Stimulated activated CD4-positive, alpha-beta T cell treated with anti-CD3 and anti-CD28 coated beads, Interleukin-1b, Interleukin-23, amount 100 ng/mL, for 24 hours (primary cell): ENCODE results near the gene PAX8.
"Not testable (repeated sequence)": the region's sequence is repeated elsewhere in the genome, so short reads cannot be mapped to it uniquely, and the experiment has no call there.

Source experiments
- DNase-seq, 4 experiments: peaks; one replicate each; pipeline ENCODE4 v3.0.0-alpha.2; 2020; ENCODE audit warnings: low read depth in 4 of 4, low spot score in 1 of 4

PAX8 gene

GRCh38 chr2:113278742-113279139, at the start of gene PAX8:
PAX8 (minus strand) TSS chr2:113278921; CDS start chr2:113278394, 527 bp downstream.
- DNase-seq: no peak

GRCh38 chr2:113328043-113328442, 49.3 kb upstream of the PAX8 start:
- DNase-seq: no peak

GRCh38 chr2:113325161-113325731, 46.5 kb upstream of the PAX8 start:
- DNase-seq: not testable (repeated sequence)

DNA sequence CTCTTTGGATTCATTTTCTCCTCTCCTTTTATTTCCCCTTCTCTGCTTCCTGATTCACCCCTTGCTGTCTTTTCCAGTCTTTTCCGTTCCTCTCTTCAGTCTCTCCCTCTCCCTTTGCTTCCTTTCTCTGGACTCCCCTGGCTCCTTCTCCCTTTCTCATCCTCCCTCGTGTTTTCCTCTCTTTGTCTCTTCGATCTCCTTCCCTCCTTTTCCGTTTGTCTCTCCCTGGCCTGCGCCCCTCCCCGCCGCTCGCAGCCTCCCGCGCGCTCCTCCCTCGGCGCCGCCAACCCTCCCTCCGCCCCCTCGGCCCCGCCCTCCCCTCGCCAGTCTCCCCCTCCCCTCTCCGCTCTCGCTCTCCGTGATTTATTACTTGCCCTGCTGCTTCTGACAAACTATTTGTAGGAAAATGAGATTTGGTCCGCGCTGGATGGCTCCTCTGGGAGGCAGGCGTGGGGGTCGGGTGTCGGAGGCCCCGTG, 46.0 kb upstream of the PAX8 start:
- peak; percentile 2 to 45 (median 25) for DNase-seq

DNA sequence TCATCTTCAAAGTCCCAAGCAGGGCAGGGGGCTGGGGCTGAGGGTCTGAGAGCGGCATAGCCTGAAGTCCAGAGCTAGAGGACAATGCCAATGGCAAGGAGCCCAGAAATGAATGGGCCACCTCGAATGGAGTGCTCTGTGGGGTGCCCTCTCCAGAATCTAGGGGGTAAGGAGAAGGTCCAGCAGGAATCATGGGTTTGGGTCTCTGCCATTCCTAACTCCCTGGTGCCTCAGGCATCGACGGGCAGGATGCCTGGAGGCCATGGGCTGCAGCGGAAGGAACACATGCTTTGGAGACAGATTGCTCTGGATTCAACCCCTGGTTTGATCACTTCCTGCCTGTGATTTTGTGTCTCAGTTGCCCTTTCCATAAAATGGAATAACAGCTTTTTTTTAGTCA, 44.4 kb upstream of the PAX8 start:
- not testable (repeated sequence) for DNase-seq

DNA sequence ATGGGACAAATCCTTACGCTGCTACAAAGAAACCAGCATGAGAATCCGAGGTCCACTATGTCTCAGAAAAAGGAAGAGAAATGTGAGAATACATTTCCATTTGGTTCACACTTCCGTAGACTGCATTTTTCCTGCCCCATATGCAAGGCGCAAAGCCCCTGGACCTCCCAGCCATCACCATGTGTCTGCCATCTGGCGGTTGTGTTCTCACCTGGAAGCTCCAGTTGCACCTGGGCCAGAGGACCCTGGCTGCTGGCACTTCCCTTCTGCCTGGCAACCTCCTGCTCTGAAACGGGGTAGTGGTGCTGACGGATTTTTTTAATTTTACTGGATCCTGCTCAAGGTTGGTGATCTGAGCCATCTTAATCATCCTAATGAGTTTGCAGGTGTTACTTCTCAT, 41.4 kb upstream of the PAX8 start:
- not testable (repeated sequence) for DNase-seq

- not testable (repeated sequence) for DNase-seq
Observed at GRCh38 chr2:113318941-113319340, 40.2 kb upstream of the PAX8 start.

- no peak for DNase-seq
Observed at GRCh38 chr2:113316085-113316484, 37.4 kb upstream of the PAX8 start.

DNA sequence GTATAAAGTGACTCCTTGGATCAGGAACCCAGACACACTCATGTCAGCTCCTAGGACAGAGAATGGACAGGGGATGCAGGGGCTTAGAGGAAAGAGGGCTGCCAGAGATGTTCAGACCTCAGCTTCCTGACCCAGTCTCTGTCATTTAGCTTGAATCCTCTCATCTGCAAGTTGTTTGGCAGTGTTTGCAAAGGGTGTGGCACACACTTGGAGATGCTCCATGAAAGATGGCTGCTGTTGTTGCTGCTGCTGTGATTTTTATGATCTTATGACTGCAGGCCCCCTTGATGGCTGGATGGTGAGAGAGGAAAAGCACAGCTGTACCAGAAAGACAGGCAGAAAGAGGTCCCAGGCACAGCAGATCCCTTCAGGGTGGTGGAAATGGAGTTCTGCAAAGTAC, 35.9 kb upstream of the PAX8 start:
- not testable (repeated sequence) for DNase-seq

GRCh38 chr2:113314176-113314575, 35.5 kb upstream of the PAX8 start:
- not testable (repeated sequence) for DNase-seq

DNA sequence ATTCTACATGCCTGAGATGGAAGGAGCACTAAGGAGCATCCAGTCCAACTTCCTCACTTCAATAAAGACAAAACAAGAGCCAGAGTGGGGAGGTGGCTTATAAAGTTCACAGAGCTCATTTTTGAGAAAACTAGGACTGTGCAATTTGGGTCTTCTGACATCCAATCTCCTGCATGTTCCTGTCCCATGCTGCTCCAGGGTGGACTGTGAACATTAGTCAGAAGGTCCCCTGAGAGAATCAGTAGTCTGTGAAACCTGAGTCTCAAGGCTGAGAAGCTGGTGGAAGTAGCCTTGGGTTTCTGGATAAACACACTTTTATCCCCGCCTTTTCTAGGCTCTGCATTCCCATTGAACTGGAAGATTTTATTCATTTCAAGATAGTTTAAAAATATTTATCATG, 33.1 kb upstream of the PAX8 start:
- not testable (repeated sequence) for DNase-seq

GRCh38 chr2:113311191-113311590, 32.5 kb upstream of the PAX8 start:
- DNase-seq: not testable (repeated sequence)

DNA sequence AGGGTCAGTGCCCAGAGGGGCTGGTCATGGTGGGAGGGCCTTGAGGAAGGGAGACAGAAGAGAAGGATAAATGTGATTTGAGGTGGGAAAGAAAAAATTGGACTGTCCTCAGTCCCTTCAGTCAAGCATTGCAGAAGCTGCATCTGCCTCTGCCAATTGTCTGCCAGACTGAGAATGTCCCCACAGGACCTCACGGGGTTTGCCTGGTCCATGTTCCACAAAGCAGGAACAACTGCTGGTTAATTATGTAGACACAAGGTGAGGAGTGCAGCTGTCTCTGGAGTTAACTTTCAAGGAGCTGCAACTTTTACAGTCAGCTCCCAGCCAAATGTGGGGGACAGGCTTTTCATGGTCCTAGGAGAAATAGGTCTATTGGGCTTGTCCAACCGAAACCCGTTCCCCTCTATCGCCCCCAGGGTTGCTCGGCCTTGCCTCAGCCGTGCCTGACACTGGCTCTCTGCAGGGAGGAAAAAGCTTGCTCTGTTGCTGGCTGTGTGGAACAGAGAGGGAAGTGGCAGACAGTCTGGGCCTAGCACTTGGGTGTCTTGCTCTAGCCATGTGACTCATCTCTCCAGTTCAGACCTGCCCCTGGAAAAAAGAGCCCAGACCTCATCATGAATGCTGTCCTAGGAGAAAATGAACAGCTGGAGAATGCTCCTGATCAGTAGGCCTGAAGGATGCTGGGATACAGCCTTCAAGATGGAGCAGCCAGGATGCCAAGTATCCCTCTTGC, 31.1 kb upstream of the PAX8 start:
- no peak for DNase-seq

GRCh38 chr2:113308784-113309183, 30.1 kb upstream of the PAX8 start:
- not testable (repeated sequence) for DNase-seq

- not testable (repeated sequence) for DNase-seq
Observed at GRCh38 chr2:113306207-113306606, 27.5 kb upstream of the PAX8 start.

GRCh38 chr2:113305749-113306148, 27.0 kb upstream of the PAX8 start:
- not testable (repeated sequence) for DNase-seq

GRCh38 chr2:113305146-113305545, 26.4 kb upstream of the PAX8 start:
- no peak for DNase-seq

GRCh38 chr2:113304702-113305101, 26.0 kb upstream of the PAX8 start:
- no peak for DNase-seq

- DNase-seq: not testable (repeated sequence)
Observed at GRCh38 chr2:113302216-113302980, 23.7 kb upstream of the PAX8 start.

DNA sequence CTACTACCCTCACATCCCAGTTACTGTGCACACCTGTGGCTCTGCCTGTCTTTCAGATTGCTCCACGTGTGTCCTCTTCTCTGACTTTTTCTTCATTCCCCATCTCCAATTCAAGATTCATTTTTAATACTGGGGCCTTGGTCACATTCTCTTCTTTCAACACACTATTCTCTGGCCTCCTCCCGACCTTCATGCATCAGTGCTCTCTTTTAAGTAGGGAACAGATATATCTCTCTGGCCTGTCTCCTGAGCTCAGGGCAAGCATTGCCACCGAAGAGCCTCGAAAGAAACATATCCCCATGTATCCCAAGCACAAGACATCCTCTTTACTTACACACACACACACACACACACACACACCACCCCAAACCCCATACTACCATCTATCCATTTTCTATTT, 21.6 kb upstream of the PAX8 start:
- no peak for DNase-seq

GRCh38 chr2:113298176-113298575, 19.5 kb upstream of the PAX8 start:
- DNase-seq: no peak

DNA sequence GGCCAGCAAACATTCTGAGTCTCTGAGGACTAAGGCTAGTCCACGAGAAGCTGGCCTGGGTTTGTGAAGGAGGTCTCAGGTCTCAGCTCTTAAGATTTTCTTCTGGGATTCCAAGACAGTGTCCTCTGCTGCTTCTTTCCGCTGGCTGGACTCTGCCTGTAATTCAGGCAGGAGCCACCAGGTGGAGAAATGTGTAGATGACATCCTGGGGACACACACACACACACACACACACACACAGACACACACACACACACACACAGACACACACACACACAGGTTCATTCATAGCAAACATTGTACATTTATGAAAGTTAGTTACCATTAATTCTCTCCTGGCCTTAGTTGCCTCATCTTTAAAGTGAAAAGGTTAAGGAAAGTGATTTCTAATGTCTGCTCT, 18.9 kb upstream of the PAX8 start:
- peak in 2 of 4 experiments; percentile 7 to 25 for DNase-seq
